CD8-positive, alpha-beta memory T cell (primary cell): ENCODE measurements around the gene CDC37. TPM values are rescaled to one million over a fixed set of nuclear protein-coding genes. Genes with fewer than 3 reads are reported as not detected.
"Not testable (repeated sequence)": the region's sequence is repeated elsewhere in the genome, so short reads cannot be mapped to it uniquely, and the experiment has no call there.

Experiments
- CTCF ChIA-PET: fragments of 350-600 bp; sonication (Branson Sonifier 250); formaldehyde crosslinking; loops from one replicate; lab custom pipeline; 2021; ENCODE audit warnings: antibody characterized with exemption; lab: Charles Lee
- POLR2A ChIA-PET: fragments of 350-600 bp; sonication (Branson Sonifier 250); formaldehyde crosslinking; loops from one replicate; lab custom pipeline; 2021; ENCODE audit warnings: antibody characterized with exemption; lab: Charles Lee
- DNase-seq, 5 donors: peaks; one replicate each; pipeline versions ENCODE4 v3.0.0 to v3.0.0-alpha.2; 2020 to 2022; ENCODE audit warnings: mixed read lengths in 1 of 5
- H3K27ac ChIP-seq: one replicate; pipeline ENCODE4 v1.7.0; 2013; ENCODE audit warnings: low read depth, mild to moderate bottlenecking, low read length, moderate library complexity
- H3K27me3 ChIP-seq: 2 replicates; pipeline ENCODE4 v1.7.0; 2013; ENCODE audit warnings: low read length, mild to moderate bottlenecking; ENCODE audit not compliant: insufficient read depth, poor library complexity, severe bottlenecking
- H3K36me3 ChIP-seq: 2 replicates; pipeline ENCODE4 v1.7.0; 2013; ENCODE audit warnings: mild to moderate bottlenecking, low read length, moderate library complexity; ENCODE audit not compliant: insufficient read depth
- H3K4me1 ChIP-seq: 2 replicates; pipeline ENCODE4 v1.7.0; 2013; ENCODE audit warnings: mild to moderate bottlenecking, low read length, moderate library complexity; ENCODE audit not compliant: insufficient read depth
- H3K4me3 ChIP-seq: 2 replicates; pipeline ENCODE4 v1.7.0; 2013; ENCODE audit warnings: mild to moderate bottlenecking, low read length
- H3K9me3 ChIP-seq: 2 replicates; pipeline ENCODE4 v1.7.0; 2013; ENCODE audit warnings: mild to moderate bottlenecking, low read length
- H3K27ac Mint-ChIP-seq, 8 donors: one replicate each; pipeline ENCODE4 v1.8.0; 2020 to 2021; ENCODE audit warnings: mixed read lengths in 8 of 8, mild to moderate bottlenecking in 6 of 8, inconsistent platforms in 3 of 8, moderate library complexity in 3 of 8
- H3K27me3 Mint-ChIP-seq, 2 donors: one replicate each; pipeline ENCODE4 v1.8.0; 2020 to 2021; ENCODE audit warnings: mixed read lengths in 2 of 2, mild to moderate bottlenecking in 1 of 2, moderate library complexity in 1 of 2
- H3K36me3 Mint-ChIP-seq, 3 donors: one replicate each; pipeline ENCODE4 v1.8.0; 2020 to 2021; ENCODE audit warnings: mixed read lengths in 3 of 3, inconsistent platforms in 1 of 3, mild to moderate bottlenecking in 1 of 3
- H3K4me1 Mint-ChIP-seq, 3 donors: one replicate each; pipeline ENCODE4 v1.8.0; 2020 to 2021; ENCODE audit warnings: mixed read lengths in 3 of 3, inconsistent platforms in 1 of 3, mild to moderate bottlenecking in 1 of 3
- H3K4me3 Mint-ChIP-seq, 7 donors: one replicate each; pipeline ENCODE4 v1.8.0; 2020 to 2021; ENCODE audit warnings: mixed read lengths in 7 of 7, mild to moderate bottlenecking in 6 of 7, moderate library complexity in 4 of 7, inconsistent platforms in 2 of 7
- H3K9me3 Mint-ChIP-seq, 5 donors: one replicate each; pipeline ENCODE4 v1.8.0; 2020 to 2022; ENCODE audit warnings: mixed read lengths in 5 of 5, mild to moderate bottlenecking in 3 of 5, moderate library complexity in 2 of 5, inconsistent platforms in 1 of 5
- polyA plus RNA-seq: library from polyadenylated mRNA; unstranded; fragments of 300-500 nt; fragmentation: Illumina TruSeq; gene quantifications from one replicate; pipeline ENCODE4 v1.2.3, GENCODE V29; 2021
- total RNA-seq, 2 experiments: library from RNA; stranded (reverse); gene quantifications; one replicate each; pipeline ENCODE4 v1.2.3, GENCODE V29; 2021

CDC37 gene
- total and polyA plus RNA-seq, 3 experiments from 2014 or later, result 100 to 277 (median 273) TPM

DNA sequence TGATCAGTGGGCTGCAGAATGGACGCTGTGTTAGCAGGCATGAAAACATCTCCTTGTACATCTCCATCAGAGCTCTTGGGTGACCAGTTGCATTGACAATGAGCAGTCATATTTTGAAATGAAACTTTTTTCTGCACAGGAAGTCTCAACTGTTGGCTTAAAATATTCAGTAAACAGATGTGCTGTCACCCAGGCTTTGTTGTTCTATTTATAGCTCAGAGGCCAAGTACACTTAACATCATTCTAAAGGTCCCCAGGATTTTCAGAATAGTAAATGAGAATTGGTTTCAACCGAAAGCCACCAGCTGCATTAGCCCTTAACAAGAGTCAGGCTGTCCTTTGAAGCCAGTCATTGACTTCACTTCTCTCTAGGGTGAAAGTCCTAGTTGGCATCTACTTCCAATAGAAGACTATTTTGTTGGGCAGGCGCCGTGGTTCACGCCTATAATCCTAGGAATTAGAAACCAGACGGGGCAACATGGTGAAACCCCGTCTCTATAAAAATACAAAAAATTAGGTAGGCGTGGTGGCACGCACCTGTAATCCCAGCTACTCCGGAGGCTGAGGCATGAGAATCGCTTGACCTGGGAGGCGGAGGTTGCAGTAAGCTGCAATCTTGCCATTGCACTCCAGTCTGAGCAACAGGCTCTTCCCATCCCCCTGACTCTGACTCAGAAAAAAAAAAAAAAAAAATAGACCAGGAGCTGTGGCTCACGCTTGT is 9.1 kb upstream of the CDC37 start:
- Mint-ChIP-seq H3K36me3 (no peaks in the 10 kb centered on the region), H3K4me3 (peak overlapping the region; percentile 41 to 85 (median 72)), H3K4me1 (peaks cover 56 to 71% (median 65%) of the 10 kb centered on the region in 3 donors), H3K27ac (peak overlapping the region; percentile 71 to 94 (median 88)), H3K9me3 (no peaks in the 10 kb centered on the region), H3K27me3 (peaks cover 2 to 4% of the 10 kb centered on the region in 2 donors)
- DNase-seq, result peak in 1 of 5 donors; percentile 60
- Histone ChIP-seq H3K4me1 (peaks cover 41% of the 10 kb centered on the region), H3K9me3 (no peaks in the 10 kb centered on the region), H3K36me3 (no peaks in the 10 kb centered on the region), H3K4me3 (no peak overlapping the region), H3K27ac (peak overlapping the region; percentile 76), H3K27me3 (peaks cover 6% of the 10 kb centered on the region)
- CTCF ChIA-PET, result interaction anchor here (1.1 to 29.2 kb wide), 8 partner anchors 2 to 287 kb away, joined by 3 to 788 read pairs (median 4); partner anchors contain the start of genes CDC37, PDE4A and TYK2
- POLR2A ChIA-PET, result interaction anchor here (0.6 to 1.3 kb wide), 11 partner anchors 9 to 314 kb away, joined by 3 to 8 read pairs (median 3); partner anchors contain the start of gene ILF3

- DNase-seq, H3K27me3 ChIP-seq, H3K9me3 ChIP-seq, H3K27me3 Mint-ChIP-seq, H3K36me3 Mint-ChIP-seq, H3K27ac ChIP-seq, H3K4me3 ChIP-seq, H3K9me3 Mint-ChIP-seq, H3K36me3 ChIP-seq, POLR2A ChIA-PET: not testable (repeated sequence)
- peak overlapping the region in 5 of 8 donors; percentile 29 to 100 (median 40) for H3K27ac Mint-ChIP-seq
- peaks cover 58 to 72% (median 70%) of the 10 kb centered on the region in 3 donors for H3K4me1 Mint-ChIP-seq
- peak overlapping the region in 2 of 7 donors; percentile 3 to 9 for H3K4me3 Mint-ChIP-seq
- CTCF ChIA-PET, result interaction anchor here (2.5 to 29.2 kb wide), 3 partner anchors 1 to 288 kb away, joined by 6 to 788 read pairs (median 788); partner anchors contain the start of genes CDC37 and PDE4A
- peaks cover 44% of the 10 kb centered on the region for H3K4me1 ChIP-seq
These were observed 7.9 kb upstream of the CDC37 start for GRCh38 chr19:10411224-10411623.

GRCh38 chr19:10408511-10409283 is 5.4 kb upstream of the CDC37 start:
- Mint-ChIP-seq H3K9me3 (no peaks in the 10 kb centered on the region), H3K27ac (peak overlapping the region; percentile 84 to 100 (median 91)), H3K27me3 (peaks cover 0 to 5% of the 10 kb centered on the region in 2 donors), H3K4me1 (peaks cover 64 to 85% (median 79%) of the 10 kb centered on the region in 3 donors), H3K36me3 (peaks cover 0 to 1% (median 0%) of the 10 kb centered on the region in 3 donors), H3K4me3 (peak overlapping the region; percentile 54 to 84 (median 74))
- POLR2A ChIA-PET, result interaction anchor here (0.5 to 1.5 kb wide), 4 partner anchors 9 to 156 kb away, joined by 3 to 6 read pairs (median 4); no protein-coding TSS in a partner anchor
- H3K27ac ChIP-seq, result peak overlapping the region; percentile 58
- CTCF ChIA-PET, result interaction anchor here (1.0 to 29.2 kb wide), 7 partner anchors 9 to 235 kb away, joined by 3 to 788 read pairs (median 4); partner anchors contain the start of genes ICAM1 and PDE4A
- peak; percentile 33 to 71 (median 39) for DNase-seq
- H3K4me3 ChIP-seq, result peak overlapping the region; percentile 16
- H3K4me1 ChIP-seq, result peaks cover 60% of the 10 kb centered on the region
- no peaks in the 10 kb centered on the region for H3K27me3 ChIP-seq
- no peaks in the 10 kb centered on the region for H3K36me3 ChIP-seq
- H3K9me3 ChIP-seq, result no peaks in the 10 kb centered on the region

GRCh38 chr19:10407096-10407495 is 3.8 kb upstream of the CDC37 start:
- Histone ChIP-seq H3K27me3 (no peaks in the 10 kb centered on the region), H3K4me1 (peaks cover 64% of the 10 kb centered on the region), H3K36me3 (no peaks in the 10 kb centered on the region), H3K9me3 (no peaks in the 10 kb centered on the region), H3K27ac (peak overlapping the region; percentile 1), H3K4me3 (no peak overlapping the region)
- POLR2A ChIA-PET, result interaction anchor here (0.5 to 2.5 kb wide), 7 partner anchors 9 to 294 kb away, joined by 3 to 9 read pairs (median 5); partner anchors contain the start of gene QTRT1
- DNase-seq, result no peak
- Mint-ChIP-seq H3K27ac (peak overlapping the region; percentile 84 to 100 (median 97)), H3K36me3 (peaks cover 0 to 13% (median 0%) of the 10 kb centered on the region in 3 donors), H3K4me3 (peak overlapping the region; percentile 42 to 84 (median 64)), H3K4me1 (peaks cover 69 to 87% (median 81%) of the 10 kb centered on the region in 3 donors), H3K27me3 (peaks cover 0 to 11% of the 10 kb centered on the region in 2 donors), H3K9me3 (no peaks in the 10 kb centered on the region)
- CTCF ChIA-PET, result interaction anchor here (1.1 to 29.2 kb wide), 4 partner anchors 16 to 157 kb away, joined by 3 to 788 read pairs (median 8); partner anchors contain the start of gene PDE4A

- H3K36me3 Mint-ChIP-seq, result peaks cover 0 to 14% (median 0%) of the 10 kb centered on the region in 3 donors
- H3K4me1 ChIP-seq, result peaks cover 73% of the 10 kb centered on the region
- peak overlapping the region in 4 of 7 donors; percentile 44 to 85 (median 74) for H3K4me3 Mint-ChIP-seq
- peaks cover 0 to 11% of the 10 kb centered on the region in 2 donors for H3K27me3 Mint-ChIP-seq
- peak overlapping the region; percentile 50 to 100 (median 98) for H3K27ac Mint-ChIP-seq
- POLR2A ChIA-PET, result interaction anchor here (0.6 to 2.5 kb wide), 4 partner anchors 10 to 52 kb away, joined by 3 to 9 read pairs (median 6); no protein-coding TSS in a partner anchor
- H3K4me1 Mint-ChIP-seq, result peaks cover 69 to 87% (median 81%) of the 10 kb centered on the region in 3 donors
- H3K9me3 Mint-ChIP-seq, result no peaks in the 10 kb centered on the region
- H3K4me3 ChIP-seq, result no peak overlapping the region
- CTCF ChIA-PET, result interaction anchor here (1.1 to 29.2 kb wide), 7 partner anchors 10 to 148 kb away, joined by 3 to 788 read pairs (median 5); partner anchors contain the start of genes ICAM1 and PDE4A
- no peak for DNase-seq
- H3K36me3 ChIP-seq, result no peaks in the 10 kb centered on the region
- no peaks in the 10 kb centered on the region for H3K9me3 ChIP-seq
- H3K27me3 ChIP-seq, result no peaks in the 10 kb centered on the region
- H3K27ac ChIP-seq, result no peak overlapping the region
These were observed 2.8 kb upstream of the CDC37 start for GRCh38 chr19:10406191-10406590.

DNA sequence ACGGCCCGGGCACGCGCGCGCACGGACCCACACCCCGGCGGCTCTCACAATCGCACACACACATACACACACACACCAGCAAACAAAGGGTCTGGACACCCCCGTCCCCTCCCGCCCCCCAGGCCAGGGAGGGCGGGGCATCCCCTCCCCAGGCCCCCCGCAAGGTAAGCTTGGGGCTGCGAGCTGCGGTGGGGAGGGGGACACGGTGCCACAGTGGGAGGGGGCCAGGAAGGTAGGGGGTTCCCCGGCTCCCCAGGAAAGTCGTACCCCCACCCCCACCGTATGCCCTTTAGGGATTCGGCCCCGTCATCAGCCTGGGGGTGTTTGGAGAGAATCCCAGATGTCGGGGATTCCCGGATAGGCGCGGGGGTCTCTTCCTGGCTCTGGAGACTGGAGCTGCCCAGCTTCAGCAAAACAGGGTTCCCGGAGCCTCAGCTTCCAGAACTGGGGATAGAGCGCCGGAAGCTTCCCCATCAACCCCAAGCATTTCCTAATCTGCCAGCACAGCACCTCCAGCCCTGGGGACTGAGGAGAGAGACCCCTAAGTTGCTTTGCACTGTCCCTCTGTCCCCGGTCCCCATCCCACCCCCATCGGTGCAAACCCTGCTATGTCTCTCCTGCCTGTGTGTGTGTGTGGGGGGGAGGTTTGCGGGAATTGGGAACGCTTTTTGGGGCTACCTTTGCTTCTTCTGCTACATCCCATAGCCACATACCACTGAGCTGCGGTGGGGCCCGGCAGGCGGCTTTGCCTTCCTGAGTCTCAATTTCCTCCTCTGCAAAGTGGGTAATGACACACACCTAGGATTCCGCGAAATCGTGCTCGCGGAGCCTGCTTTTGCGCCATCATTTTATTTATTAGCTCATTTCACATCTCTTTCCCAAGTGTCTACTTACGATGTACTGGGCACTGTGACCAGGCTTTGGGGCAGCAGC is 1.8 kb upstream of the CDC37 start:
- Mint-ChIP-seq H3K27me3 (peaks cover 0 to 11% of the 10 kb centered on the region in 2 donors), H3K36me3 (peaks cover 0 to 20% (median 0%) of the 10 kb centered on the region in 3 donors), H3K4me1 (peaks cover 70 to 89% (median 79%) of the 10 kb centered on the region in 3 donors), H3K4me3 (peak overlapping the region; percentile 88 to 99 (median 96)), H3K27ac (peak overlapping the region; percentile 96 to 100 (median 99)), H3K9me3 (no peaks in the 10 kb centered on the region)
- Histone ChIP-seq H3K27ac (peak overlapping the region; percentile 98), H3K36me3 (no peaks in the 10 kb centered on the region), H3K27me3 (no peaks in the 10 kb centered on the region), H3K4me3 (peak overlapping the region; percentile 99), H3K9me3 (no peaks in the 10 kb centered on the region), H3K4me1 (peaks cover 80% of the 10 kb centered on the region)
- ChIA-PET POLR2A (interaction anchor here (0.6 to 2.5 kb wide), 6 partner anchors 11 to 297 kb away, joined by 3 to 9 read pairs (median 4); no protein-coding TSS in a partner anchor), CTCF (interaction anchor here (0.6 to 29.2 kb wide), 9 partner anchors 9 to 146 kb away, joined by 3 to 788 read pairs (median 4); partner anchors contain the start of genes ICAM1 and PDE4A)
- peak in 2 of 5 donors; percentile 41 to 45 for DNase-seq
